H1 (cell line): Measurements from ENCODE around the gene TRMT44. TPM values are rescaled to one million over a fixed set of nuclear protein-coding genes. Genes with fewer than 3 reads are reported as not detected.

ENCODE experiments used
- CTCF ChIA-PET: fragments of 300-600 bp; sonication (Branson Sonifier 250); formaldehyde crosslinking; loops from one replicate; lab custom pipeline; 2021; ENCODE audit not compliant: partially characterized antibody; lab: Charles Lee
- POLR2A ChIA-PET: fragments of 300-600 bp; sonication (Branson Sonifier 250); formaldehyde crosslinking; loops from one replicate; lab custom pipeline; 2021; ENCODE audit warnings: inconsistent platforms; ENCODE audit not compliant: partially characterized antibody; lab: Charles Lee
- DNase-seq, 2 experiments: peaks; one replicate each; pipeline versions ENCODE4 v3.0.0 to v3.0.0-alpha.2; 2010 to 2022; ENCODE audit warnings: low spot score in 2 of 2, low read depth in 1 of 2, mixed read lengths in 1 of 2
- FAIRE-seq: peaks from 2 replicates; lab custom pipeline; 2011; peaks lifted over from hg19 to GRCh38; lab: Jason Lieb, UNC
- H2AFZ ChIP-seq: 2 replicates; pipeline ENCODE4 v1.8.1; 2012; ENCODE audit warnings: low read length, inconsistent platforms
- H2AK5ac ChIP-seq: 2 replicates; pipeline ENCODE4 v1.6.1; 2013; ENCODE audit warnings: low read depth, low read length
- H2BK120ac ChIP-seq: replicated peaks from 2 replicates; pipeline ENCODE3; 2013; ENCODE audit warnings: low read depth, low read length, inconsistent platforms
- H2BK12ac ChIP-seq: 2 replicates; pipeline ENCODE4 v1.6.1; 2013; ENCODE audit warnings: low read depth, low read length
- H2BK15ac ChIP-seq: 2 replicates; pipeline ENCODE4 v1.6.1; 2013; ENCODE audit warnings: low read length
- H2BK20ac ChIP-seq: 2 replicates; pipeline ENCODE4 v1.6.1; 2013; ENCODE audit warnings: low read length
- H2BK5ac ChIP-seq: 2 replicates; pipeline ENCODE4 v1.6.1; 2013; ENCODE audit warnings: low read depth, low read length
- H3K14ac ChIP-seq: 2 replicates; pipeline ENCODE4 v1.6.1; 2013; ENCODE audit warnings: inconsistent platforms; ENCODE audit not compliant: insufficient read length
- H3K18ac ChIP-seq: 2 replicates; pipeline ENCODE4 v1.6.1; 2013; ENCODE audit warnings: low read length; ENCODE audit errors: extremely low read depth
- H3K23ac ChIP-seq: 2 replicates; pipeline ENCODE4 v1.6.1; 2013; ENCODE audit warnings: inconsistent platforms; ENCODE audit not compliant: insufficient read length
- H3K23me2 ChIP-seq: 2 replicates; pipeline ENCODE4 v1.6.1; 2013; ENCODE audit warnings: low read depth, low read length
- H3K27ac ChIP-seq: 2 replicates; pipeline ENCODE4 v1.6.1; 2011; ENCODE audit warnings: low read depth, low read length, inconsistent platforms
- H3K27me3 ChIP-seq, 4 experiments: replicated peaks in 1 of 4; 1 replicate in 1 of 4; 2 replicates in 3 of 4; pipeline versions ENCODE4 v1.6.1 to v1.8.1; 2011 to 2013; ENCODE audit warnings: low read length in 3 of 4, mild to moderate bottlenecking in 3 of 4, inconsistent platforms in 2 of 4, mixed read lengths in 2 of 4, moderate library complexity in 1 of 4; ENCODE audit not compliant: control insufficient read depth in 3 of 4, insufficient read depth in 3 of 4; ENCODE audit errors: extremely low read depth in 1 of 4
- H3K36me3 ChIP-seq, 4 experiments: 2 replicates each; pipeline versions ENCODE4 v1.6.1 to v1.8.1; 2011 to 2013; ENCODE audit warnings: mild to moderate bottlenecking in 4 of 4, low read length in 3 of 4, moderate library complexity in 2 of 4, control low read depth in 1 of 4, inconsistent platforms in 1 of 4; ENCODE audit not compliant: insufficient read depth in 4 of 4, control insufficient read depth in 2 of 4
- H3K4ac ChIP-seq: replicated peaks from 2 replicates; pipeline ENCODE3; 2013; ENCODE audit warnings: low read length, low read depth, mixed read lengths, inconsistent platforms; ENCODE audit not compliant: insufficient read length
- H3K4me1 ChIP-seq, 4 experiments: replicated peaks in 1 of 4; 1 replicate in 1 of 4; 2 replicates in 3 of 4; pipeline versions ENCODE4 v1.6.1 to v1.8.1; 2011 to 2013; ENCODE audit warnings: low read length in 3 of 4, inconsistent platforms in 2 of 4, mixed read lengths in 1 of 4; ENCODE audit not compliant: insufficient read depth in 4 of 4, control insufficient read depth in 3 of 4
- H3K4me2 ChIP-seq, 2 experiments: 2 replicates each; pipeline versions ENCODE4 v1.6.1 to v1.8.1; 2011 to 2013; ENCODE audit warnings: low read depth in 2 of 2, low read length in 2 of 2, control low read depth in 1 of 2, inconsistent platforms in 1 of 2, mild to moderate bottlenecking in 1 of 2; ENCODE audit not compliant: insufficient read depth in 1 of 2
- H3K4me3 ChIP-seq, 4 experiments: fragments of 200-600, 300-600 bp in 1 of 4; sonication (generic), shearing (Covaris generic), sonication (Bioruptor Twin) in 1 of 4; 2 replicates each; pipeline versions ENCODE4 v1.5.1 to v1.8.1; 2011 to 2016; ENCODE audit warnings: low read length in 4 of 4, low read depth in 3 of 4, control low read depth in 2 of 4, inconsistent platforms in 2 of 4, mild to moderate bottlenecking in 2 of 4, mixed read lengths in 1 of 4, moderate library complexity in 1 of 4; ENCODE audit not compliant: insufficient read depth in 2 of 4; ENCODE audit errors: extremely low read depth in 1 of 4
- H3K56ac ChIP-seq: replicated peaks from 2 replicates; pipeline ENCODE3; 2013; ENCODE audit warnings: low read depth, mild to moderate bottlenecking, mixed read lengths, low read length, inconsistent platforms; ENCODE audit not compliant: insufficient read length
- H3K79me1 ChIP-seq: 2 replicates; pipeline ENCODE4 v1.6.1; 2013; ENCODE audit warnings: low read depth, low read length, control low read depth
- H3K79me2 ChIP-seq, 2 experiments: 2 replicates each; pipeline versions ENCODE4 v1.6.1 to v1.8.1; 2012 to 2013; ENCODE audit warnings: low read length in 2 of 2, mild to moderate bottlenecking in 2 of 2, inconsistent platforms in 1 of 2; ENCODE audit not compliant: insufficient read depth in 2 of 2, control insufficient read depth in 1 of 2
- H3K9ac ChIP-seq, 4 experiments: replicated peaks in 1 of 4; 1 replicate in 1 of 4; 2 replicates in 3 of 4; pipeline versions ENCODE4 v1.6.1 to v1.8.1; 2011 to 2013; ENCODE audit warnings: low read depth in 3 of 4, low read length in 3 of 4, control low read depth in 2 of 4, mild to moderate bottlenecking in 2 of 4, moderate library complexity in 2 of 4, inconsistent platforms in 1 of 4; ENCODE audit errors: extremely low read depth in 1 of 4
- H3K9me3 ChIP-seq, 2 experiments: 2 replicates each; pipeline versions ENCODE4 v1.6.1 to v1.8.1; 2012 to 2013; ENCODE audit warnings: mild to moderate bottlenecking in 2 of 2, moderate library complexity in 2 of 2, control low read depth in 1 of 2, inconsistent platforms in 1 of 2, low read depth in 1 of 2, low read length in 1 of 2, mixed read lengths in 1 of 2; ENCODE audit not compliant: insufficient read depth in 2 of 2
- H4K20me1 ChIP-seq, 2 experiments: replicated peaks in 1 of 2; 2 replicates each; pipeline versions ENCODE3 to v1.8.1; 2011 to 2013; ENCODE audit warnings: inconsistent platforms in 2 of 2, low read length in 2 of 2, mild to moderate bottlenecking in 1 of 2; ENCODE audit not compliant: insufficient read depth in 2 of 2, control insufficient read depth in 1 of 2
- H4K5ac ChIP-seq: 2 replicates; pipeline ENCODE4 v1.6.1; 2013; ENCODE audit warnings: low read length, low read depth, mixed read lengths, inconsistent platforms; ENCODE audit not compliant: insufficient read length
- H4K8ac ChIP-seq: 2 replicates; pipeline ENCODE4 v1.8.0; 2013; ENCODE audit warnings: mild to moderate bottlenecking, moderate library complexity, low read length, inconsistent platforms; ENCODE audit not compliant: insufficient read depth; ENCODE audit errors: extremely low read depth
- H4K91ac ChIP-seq: replicated peaks from 2 replicates; pipeline ENCODE3; 2013; ENCODE audit warnings: low read length, mixed read lengths, inconsistent platforms; ENCODE audit not compliant: insufficient read length
- BACH1 ChIP-seq: IDR thresholded peaks from 2 replicates; pipeline ENCODE4 v1.6.1; 2012; ENCODE audit warnings: low read length, improper control_type of control experiment
- CEBPB ChIP-seq: IDR thresholded peaks from 2 replicates; pipeline ENCODE4 v1.6.1; 2012; ENCODE audit warnings: low read depth, low read length
- KDM1A ChIP-seq: fragments of 200-600, 300-600 bp; sonication (generic); IDR thresholded peaks from 2 replicates; pipeline ENCODE4 v1.7.1; 2016; ENCODE audit warnings: mild to moderate bottlenecking, low read length, borderline replicate concordance
- MAX ChIP-seq: IDR thresholded peaks from 2 replicates; pipeline ENCODE4 v1.6.1; 2012; ENCODE audit warnings: inconsistent platforms
- RXRA ChIP-seq: IDR thresholded peaks from 2 replicates; pipeline ENCODE4 v1.6.1; 2011; ENCODE audit warnings: low read depth, mild to moderate bottlenecking, low read length, moderate library complexity; ENCODE audit not compliant: insufficient read depth
- WGBS, 2 experiments: shearing (Covaris generic) in 1 of 2; methylation state at CpG; one replicate each; pipeline versions ENCODE4 v1.1.6 to v1.1.7; 2013 to 2015; ENCODE audit warnings: low lambda C conversion rate in 2 of 2, mixed read lengths in 2 of 2, inconsistent platforms in 1 of 2, low coverage in 1 of 2, missing lambda C conversion rate in 1 of 2; ENCODE audit not compliant: insufficient replicate concordance in 2 of 2, insufficient coverage in 1 of 2, insufficient read length in 1 of 2; ENCODE audit errors: extremely low coverage in 1 of 2, missing lambda C conversion rate in 1 of 2; 5-methylcytosine and 5-hydroxymethylcytosine counted together
- polyA plus RNA-seq, 7 experiments: library from polyadenylated mRNA; depleted of rRNA in 3 of 7; stranded (reverse) in 5 of 7; unstranded in 2 of 7; fragments of >200 nt in 5 of 7; fragments of 200-250 nt in 2 of 7; gene quantifications; 1 replicate in 5 of 7; 2 replicates in 1 of 7; 4 replicates in 1 of 7; pipeline versions ENCODE4 v1.2.1 to v1.2.3, GENCODE V29; 2011 to 2013; ENCODE audit warnings: missing spikeins in 2 of 7, mixed read lengths in 2 of 7
- total RNA-seq: library from RNA; stranded (reverse); fragmentation: NEBNext Ultra II Directional; extraction: Animal tissue kit (Norgen Biotek cat#: 25700); gene quantifications from 2 replicates; pipeline ENCODE4 v1.2.1, GENCODE V29; 2021

TRMT44 gene
- total and polyA plus RNA-seq, 2 of the 8 experiments (the other 6 are each of a cell fraction or from before 2014, with no cell fraction given) = 8.6 to 23.9 TPM

- Histone ChIP-seq H3K27ac (no peak overlapping the region), H2BK120ac (no peak overlapping the region), H3K4me1 (peaks cover 2 to 18% (median 4%) of the 10 kb centered on the region in 4 experiments; a peak in 6 of 7 replicates), H3K79me1 (peaks cover 7% of the 10 kb centered on the region), H2BK5ac (no peak overlapping the region), H4K91ac (no peak overlapping the region), H4K20me1 (peaks cover 4 to 9% of the 10 kb centered on the region in 2 experiments), H3K27me3 (no peaks in the 10 kb centered on the region), H3K23me2 (peaks cover 10% of the 10 kb centered on the region), H4K8ac (no peak overlapping the region), H3K79me2 (peaks cover 12 to 45% of the 10 kb centered on the region in 2 experiments), H2BK12ac (no peak overlapping the region), H3K18ac (no peak overlapping the region), H2BK20ac (no peak overlapping the region), H3K14ac (no peak overlapping the region), H3K9me3 (no peaks in the 10 kb centered on the region), H3K36me3 (no peaks in the 10 kb centered on the region), H2BK15ac (no peak overlapping the region), H3K56ac (no peak overlapping the region), H4K5ac (no peak overlapping the region), H3K9ac (peak overlapping the region in 2 of 4 experiments; percentile 60 to 70; a peak in 3 of 7 replicates), H3K4me3 (peak overlapping the region; percentile 71 to 92 (median 90)), H3K4ac (no peak overlapping the region), H3K4me2 (peak overlapping the region; percentile 63 to 80), H2AK5ac (no peak overlapping the region), H2AFZ (no peak overlapping the region), H3K23ac (no peak overlapping the region)
- no peak for TF ChIP-seq MAX
- TF ChIP-seq BACH1 = no peak
- TF ChIP-seq CEBPB = peak; percentile 96
- TF ChIP-seq KDM1A = no peak
- no peak for TF ChIP-seq RXRA
- FAIRE-seq = no peak
- ChIA-PET CTCF (interaction anchor here (1.4 kb wide), 2 partner anchors 13 to 166 kb away, joined by 3 read pairs; no protein-coding TSS in a partner anchor), POLR2A (interaction anchor here (0.7 to 2.0 kb wide), 4 partner anchors 12 to 105 kb away, joined by 3 to 11 read pairs (median 3); no protein-coding TSS in a partner anchor)
- no peak for DNase-seq
- 73% methylated on average over 17 of the region's 17 CpGs; no CpG with 5 or more reads in 1 of the 2 experiments for WGBS, 2 experiments
These were observed 1.0 kb downstream of the TRMT44 start for GRCh38 chr4:8441499-8442091.
